Neutrophil (primary cell): Measurements from ENCODE around the gene TRPV2.
"Not testable (repeated sequence)": the region's sequence is repeated elsewhere in the genome, so short reads cannot be mapped to it uniquely, and the experiment has no call there.

Source experiments
- H3K27ac ChIP-seq: fragments of 200-600 bp; sonication (generic); 2 replicates; pipeline ENCODE4 v1.5.1; 2016; ENCODE audit warnings: mild to moderate bottlenecking, moderate library complexity
- H3K27me3 ChIP-seq: fragments of 200-600 bp; sonication (generic); 2 replicates; pipeline ENCODE4 v1.6.0; 2016; ENCODE audit warnings: mild to moderate bottlenecking
- H3K36me3 ChIP-seq: fragments of 200-600 bp; sonication (generic); 2 replicates; pipeline ENCODE4 v1.5.1; 2017
- H3K4me1 ChIP-seq, 2 experiments: fragments of 200-600 bp in 1 of 2; sonication (generic) in 1 of 2; 1 replicate in 1 of 2; 2 replicates in 1 of 2; pipeline versions ENCODE4 v1.5.1 to v1.6.1; 2013 to 2016; ENCODE audit warnings: low read depth in 1 of 2, low read length in 1 of 2, mild to moderate bottlenecking in 1 of 2, moderate library complexity in 1 of 2; ENCODE audit not compliant: control insufficient read depth in 1 of 2, insufficient read depth in 1 of 2
- H3K4me3 ChIP-seq, 2 experiments: fragments of 200-600 bp in 1 of 2; sonication (generic) in 1 of 2; 1 replicate in 1 of 2; 2 replicates in 1 of 2; pipeline ENCODE4 v1.5.1; 2013 to 2016; ENCODE audit warnings: low read depth in 1 of 2, low read length in 1 of 2, mild to moderate bottlenecking in 1 of 2, moderate library complexity in 1 of 2
- H3K9me3 ChIP-seq: fragments of 200-600 bp; sonication (generic); 2 replicates; pipeline ENCODE4 v1.5.1; 2016
- CTCF ChIP-seq: fragments of 200-600 bp; sonication (generic); IDR thresholded peaks from 2 replicates; pipeline ENCODE4 v1.5.1; 2016; ENCODE audit warnings: antibody characterized with exemption

TRPV2 gene

GRCh38 chr17:16438173-16438556, 22.8 kb downstream of the TRPV2 start:
- H3K27ac ChIP-seq: peak overlapping the region; percentile 88
- TF ChIP-seq CTCF: no peak
- peaks cover 45% of the 10 kb centered on the region for H3K36me3 ChIP-seq
- H3K27me3 ChIP-seq: no peaks in the 10 kb centered on the region
- H3K4me1 ChIP-seq: peaks cover 50 to 51% of the 10 kb centered on the region in 2 experiments
- H3K9me3 ChIP-seq: no peaks in the 10 kb centered on the region
- peak overlapping the region; percentile 75 to 91 for H3K4me3 ChIP-seq

GRCh38 chr17:16438557-16439302, 23.4 kb downstream of the TRPV2 start:
- Histone ChIP-seq H3K27ac (peak overlapping the region; percentile 88), H3K4me3 (peak overlapping the region; percentile 75 to 91), H3K27me3 (no peaks in the 10 kb centered on the region), H3K9me3 (no peaks in the 10 kb centered on the region), H3K36me3 (peaks cover 45% of the 10 kb centered on the region), H3K4me1 (peaks cover 56% of the 10 kb centered on the region in 2 experiments)
- no peak for TF ChIP-seq CTCF

DNA sequence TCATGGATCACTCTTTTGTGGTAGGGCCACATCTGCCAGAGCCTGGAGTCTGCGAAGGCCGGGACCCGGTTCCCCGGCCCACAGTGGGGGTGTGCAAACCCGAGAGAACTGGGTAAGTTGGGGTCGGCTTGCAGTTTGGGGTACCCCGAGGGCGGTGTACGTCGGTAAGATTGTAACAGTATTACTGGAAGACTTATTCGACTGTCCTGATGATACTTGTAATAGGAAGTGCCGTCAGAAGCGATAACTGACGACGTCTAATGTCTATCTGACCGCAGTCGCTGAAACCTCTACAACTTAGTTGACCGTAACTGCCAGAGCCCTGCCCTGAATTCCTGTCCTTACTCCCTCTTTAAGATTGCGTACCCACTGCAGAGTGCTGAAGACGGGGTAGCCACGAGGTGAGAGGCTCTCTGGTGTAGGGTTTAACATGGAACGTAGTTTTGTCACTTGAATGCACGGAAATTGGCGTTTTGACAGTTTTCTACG, 24.0 kb downstream of the TRPV2 start:
- H3K36me3 ChIP-seq: peaks cover 47% of the 10 kb centered on the region

DNA sequence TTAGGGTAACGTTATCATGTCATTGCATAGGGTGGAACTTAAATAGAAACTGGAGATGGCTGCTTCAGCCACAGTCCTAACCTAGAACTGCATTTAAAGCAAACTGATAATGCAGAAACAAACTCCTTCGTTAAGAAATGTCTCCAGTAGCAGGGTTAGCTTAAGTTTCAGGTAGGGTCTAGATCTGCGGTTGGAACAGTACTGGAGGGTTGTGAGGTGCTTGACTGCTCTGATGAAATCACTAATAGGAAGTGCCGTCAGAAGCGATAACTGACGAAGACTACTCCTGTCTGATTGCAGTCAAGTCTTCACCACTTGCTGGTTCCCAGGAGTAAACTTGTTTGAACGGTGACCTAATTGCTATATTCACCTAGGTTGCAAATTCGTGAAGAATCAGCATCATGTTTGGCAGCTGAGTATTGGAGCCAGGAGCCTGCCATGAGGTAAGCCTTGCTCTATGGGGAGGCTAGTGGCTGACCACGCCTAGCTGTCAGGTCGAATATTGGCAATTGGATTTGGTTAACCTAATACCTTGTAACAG, 24.5 kb downstream of the TRPV2 start:
- Histone ChIP-seq H3K27ac (peak overlapping the region; percentile 88), H3K4me1 (peaks cover 61 to 64% of the 10 kb centered on the region in 2 experiments), H3K4me3 (peak overlapping the region; percentile 75 to 91), H3K27me3 (no peaks in the 10 kb centered on the region), H3K36me3 (peaks cover 42% of the 10 kb centered on the region), H3K9me3 (no peaks in the 10 kb centered on the region)
- TF ChIP-seq CTCF: no peak

More for the DNA sequence above, 24.0 kb downstream of the TRPV2 start:
- Histone ChIP-seq H3K4me1 (peaks cover 61 to 62% of the 10 kb centered on the region in 2 experiments), H3K4me3 (peak overlapping the region; percentile 75 to 91), H3K27me3 (no peaks in the 10 kb centered on the region), H3K9me3 (no peaks in the 10 kb centered on the region), H3K27ac (peak overlapping the region; percentile 88)
- TF ChIP-seq CTCF: no peak

GRCh38 chr17:16440354-16440753, 25.0 kb downstream of the TRPV2 start:
- Histone ChIP-seq H3K36me3 (peaks cover 39% of the 10 kb centered on the region), H3K4me1 (peaks cover 61 to 64% of the 10 kb centered on the region in 2 experiments)

More at GRCh38 chr17:16440354-16440753, 25.0 kb downstream of the TRPV2 start:
- Histone ChIP-seq H3K4me3 (peak overlapping the region; percentile 75 to 91), H3K27ac (peak overlapping the region; percentile 88)
- H3K9me3 ChIP-seq, H3K27me3 ChIP-seq: not testable (repeated sequence)
